Measurements from ENCODE around the gene DISP2.

Gene DISP2

GRCh38 chr15:40414816-40415215 is 56.8 kb downstream of the DISP2 start (continued):
- TF ChIP-seq ZNF768 (tag by site-specific recombination; IDR thresholded peaks at IDR 0.05), result no peak

GRCh38 chr15:40415226-40415625 is 57.2 kb downstream of the DISP2 start:
- CTCF ChIA-PET, result interaction anchor here (0.9 kb wide), 1 partner anchor 9 kb away, joined by 5 read pairs; the partner anchor contains the start of gene IVD
- Histone ChIP-seq H3K4me1 (ENCODE audit: control insufficient read depth, insufficient read depth, low read length) (no peaks in the 10 kb centered on the region; the same call in 1 of the 2 replicates), H3K36me3 (ENCODE audit: control insufficient read depth in 2 of 2, insufficient read depth in 1 of 2, low read length in 2 of 2) (peaks cover 7 to 77% of the 10 kb centered on the region in 2 experiments), H3K9me3 (ENCODE audit: control insufficient read depth, insufficient read depth, low read depth, low read length) (no peaks in the 10 kb centered on the region), H3K27ac (ENCODE audit: extremely low read depth, low read depth, low read length) (no peak overlapping the region), H3K4me3 (ENCODE audit: low read depth, low read length) (no peak overlapping the region)
- TF ChIP-seq ZNF76 (tag by site-specific recombination; IDR thresholded peaks at IDR 0.05; ENCODE audit: borderline replicate concordance, low read depth) (no peak), ZNF239 (tag by site-specific recombination; IDR thresholded peaks at IDR 0.05) (no peak), ZNF692 (tag by site-specific recombination; IDR thresholded peaks at IDR 0.05) (no peak), GLI2 (tag by site-specific recombination; IDR thresholded peaks at IDR 0.05; ENCODE audit: borderline replicate concordance, low read depth) (no peak), PRDM4 (tag by site-specific recombination; IDR thresholded peaks at IDR 0.05) (no peak), ZBTB17 (tag by site-specific recombination; IDR thresholded peaks at IDR 0.05) (no peak), ZNF302 (tag by site-specific recombination; IDR thresholded peaks at IDR 0.05; ENCODE audit: low read depth) (no peak), ZNF426 (tag by site-specific recombination; IDR thresholded peaks at IDR 0.05) (no peak)
- POLR2A ChIA-PET, result interaction anchor here (1.2 kb wide), 1 partner anchor 10 kb away, joined by 4 read pairs; the partner anchor contains the start of gene IVD

- H3K9me3 ChIP-seq (ENCODE audit: control insufficient read depth, insufficient read depth, low read depth, low read length), result no peaks in the 10 kb centered on the region
- H3K4me1 ChIP-seq (ENCODE audit: control insufficient read depth, insufficient read depth, low read length), result no peaks in the 10 kb centered on the region; the same call in 1 of the 2 replicates
- CTCF ChIA-PET, result interaction anchor here (0.8 kb wide), 1 partner anchor 71 kb away, joined by 4 read pairs; no protein-coding TSS in a partner anchor
- H3K4me3 ChIP-seq (ENCODE audit: low read depth, low read length), result no peak overlapping the region
- no peak overlapping the region for H3K27ac ChIP-seq (ENCODE audit: extremely low read depth, low read depth, low read length)
- H3K36me3 ChIP-seq (ENCODE audit: control insufficient read depth in 2 of 2, insufficient read depth in 1 of 2, low read length in 2 of 2), result peaks cover 4 to 68% of the 10 kb centered on the region in 2 experiments; a peak in 2 of 3 replicates
- TF ChIP-seq SETDB1 (IDR thresholded peaks at IDR 0.05; ENCODE audit: insufficient read length, low read length) (no peak), ZNF366 (tag by site-specific recombination; conservative IDR thresholded peaks at IDR 0.05) (no peak), ZNF624 (tag by site-specific recombination; IDR thresholded peaks at IDR 0.05) (no peak), ZNF704 (tag by site-specific recombination; IDR thresholded peaks at IDR 0.05) (no peak), KLF9 (tag by site-specific recombination; IDR thresholded peaks at IDR 0.05; ENCODE audit: low read depth) (no peak)
- POLR2A ChIA-PET, result interaction anchor here (1.2 kb wide), 1 partner anchor 10 kb away, joined by 4 read pairs; the partner anchor contains the start of gene IVD
Observed at GRCh38 chr15:40416056-40416455, 58.0 kb downstream of the DISP2 start.

GRCh38 chr15:40418126-40418525 is 60.1 kb downstream of the DISP2 start:
- TF ChIP-seq ZNF837 (tag by site-specific recombination; IDR thresholded peaks at IDR 0.05), result no peak
- TF ChIP-seq PRDM1 (tag by site-specific recombination; IDR thresholded peaks at IDR 0.05), result 0 out of 2 replicates have a peak, but pooled peaks have one; percentile 21
- CTCF ChIA-PET, result interaction anchor here (0.7 kb wide), 1 partner anchor 160 kb away, joined by 3 read pairs; no protein-coding TSS in a partner anchor
- no peak overlapping the region for H3K27ac ChIP-seq (ENCODE audit: extremely low read depth, low read depth, low read length)
- POLR2A ChIA-PET, result interaction anchor here (0.6 kb wide), 1 partner anchor 39 kb away, joined by 4 read pairs; no protein-coding TSS in a partner anchor
- H3K4me3 ChIP-seq (ENCODE audit: low read depth, low read length), result no peak overlapping the region
- no peaks in the 10 kb centered on the region for H3K9me3 ChIP-seq (ENCODE audit: control insufficient read depth, insufficient read depth, low read depth, low read length)
- peaks cover 0 to 48% of the 10 kb centered on the region in 2 experiments; a peak in 2 of 3 replicates for H3K36me3 ChIP-seq (ENCODE audit: control insufficient read depth in 2 of 2, insufficient read depth in 1 of 2, low read length in 2 of 2)
- H3K4me1 ChIP-seq (ENCODE audit: control insufficient read depth, insufficient read depth, low read length), result no peaks in the 10 kb centered on the region; the same call in 1 of the 2 replicates

Measured in HEK293 (cell line).